HL-60/S4 treated with phorbol 12-myristate 13-acetate at 8.2 ng/mL for 4 days and 3 days (cell line): ENCODE results near the gene CHD3.

Source experiments
- in situ Hi-C: fragments of 300-500 bp; cut with MboI; formaldehyde crosslinking; loops from 2 replicates; pipeline ENCODE4 v1.15.0; 2022; ENCODE audit warnings: low sequenced_read_pairs

The CHD3 gene

GRCh38 chr17:7889166-7889955 is 772 bp downstream of the CHD3 start:
- in situ Hi-C loops = no loop called here

GRCh38 chr17:7893187-7893880 is 4.7 kb downstream of the CHD3 start:
- in situ Hi-C loops = no loop called here

- in situ Hi-C loops = no loop called here
These were observed 5.6 kb downstream of the CHD3 start for GRCh38 chr17:7894226-7894625.

GRCh38 chr17:7894866-7895265 is 6.3 kb downstream of the CHD3 start:
- in situ Hi-C loops = no loop called here

- in situ Hi-C loops = no loop called here
These were observed 8.5 kb downstream of the CHD3 start for GRCh38 chr17:7897090-7897489.

GRCh38 chr17:7897773-7898172 is 9.2 kb downstream of the CHD3 start:
- in situ Hi-C loops = no loop called here

- in situ Hi-C loops = no loop called here
These were observed 14.8 kb downstream of the CHD3 start for GRCh38 chr17:7903154-7904103.

- in situ Hi-C loops = no loop called here
These were observed 20.5 kb downstream of the CHD3 start for GRCh38 chr17:7909089-7909488.

GRCh38 chr17:7910281-7910680 is 21.7 kb downstream of the CHD3 start:
- in situ Hi-C loops = loop anchor here (10.0 kb wide), 1 partner anchor 85 kb away; no protein-coding TSS in a partner anchor

- in situ Hi-C loops = loop anchor here (10.0 kb wide), 1 partner anchor 84 kb away; no protein-coding TSS in a partner anchor
These were observed 22.1 kb downstream of the CHD3 start for GRCh38 chr17:7910711-7911110.

GRCh38 chr17:7911116-7911515 is 22.5 kb downstream of the CHD3 start:
- in situ Hi-C loops = loop anchor here (10.0 kb wide), 1 partner anchor 84 kb away; no protein-coding TSS in a partner anchor

GRCh38 chr17:7912927-7913524 is 24.4 kb downstream of the CHD3 start:
- in situ Hi-C loops = loop anchor here (10.0 kb wide), 1 partner anchor 82 kb away; no protein-coding TSS in a partner anchor

- in situ Hi-C loops = loop anchor here (10.0 kb wide), 1 partner anchor 80 kb away; no protein-coding TSS in a partner anchor
These were observed 26.6 kb downstream of the CHD3 start for GRCh38 chr17:7915179-7915610.

- in situ Hi-C loops = loop anchor here (10.0 kb wide), 1 partner anchor 79 kb away; no protein-coding TSS in a partner anchor
These were observed 27.2 kb downstream of the CHD3 start, which contains the start of gene RNF227 for GRCh38 chr17:7915611-7916384. Gene RNF227 (minus strand): TSS chr17:7916289. CDS start chr17:7916195, 94 bp downstream.

GRCh38 chr17:7916385-7916682 is 27.7 kb downstream of the CHD3 start:
- in situ Hi-C loops = loop anchor here (10.0 kb wide), 1 partner anchor 78 kb away; no protein-coding TSS in a partner anchor

GRCh38 chr17:7916808-7917207 is 28.2 kb downstream of the CHD3 start:
- in situ Hi-C loops = loop anchor here (10.0 kb wide), 1 partner anchor 78 kb away; no protein-coding TSS in a partner anchor

- in situ Hi-C loops = no loop called here
These were observed 33.8 kb downstream of the CHD3 start for GRCh38 chr17:7922269-7922844.

GRCh38 chr17:7922845-7923628 is 34.4 kb downstream of the CHD3 start:
- in situ Hi-C loops = no loop called here
